Subcutaneous abdominal adipose tissue (tissue), 5 donors: ENCODE measurements around the gene TRIM73.
"Not testable (repeated sequence)": the region's sequence is repeated elsewhere in the genome, so short reads cannot be mapped to it uniquely, and the experiment has no call there.

Experiments used
- H3K27ac ChIP-seq: one replicate; pipeline ENCODE4 v1.7.0; 2013; ENCODE audit warnings: low read depth, mild to moderate bottlenecking, inconsistent platforms, low read length, moderate library complexity
- H3K27me3 ChIP-seq, 5 donors: one replicate each; pipeline ENCODE4 v1.7.0; 2013; ENCODE audit warnings: low read length in 5 of 5, inconsistent platforms in 1 of 5; ENCODE audit not compliant: control insufficient read depth in 5 of 5, insufficient read depth in 4 of 5
- H3K36me3 ChIP-seq, 5 donors: one replicate each; pipeline ENCODE4 v1.7.0; 2013; ENCODE audit warnings: low read length in 5 of 5; ENCODE audit not compliant: control insufficient read depth in 5 of 5, insufficient read depth in 5 of 5
- H3K4me1 ChIP-seq, 5 donors: one replicate each; pipeline ENCODE4 v1.7.0; 2013; ENCODE audit warnings: low read length in 5 of 5, mild to moderate bottlenecking in 3 of 5, moderate library complexity in 1 of 5; ENCODE audit not compliant: control insufficient read depth in 5 of 5, insufficient read depth in 5 of 5
- H3K4me3 ChIP-seq, 5 donors: one replicate each; pipeline ENCODE4 v1.7.0; 2013; ENCODE audit warnings: low read length in 5 of 5, low read depth in 1 of 5
- H3K9ac ChIP-seq, 5 donors: one replicate each; pipeline ENCODE4 v1.7.0; 2013; ENCODE audit warnings: low read length in 5 of 5, mild to moderate bottlenecking in 4 of 5, moderate library complexity in 3 of 5
- H3K9me3 ChIP-seq, 5 donors: one replicate each; pipeline ENCODE4 v1.7.0; 2013; ENCODE audit warnings: low read length in 5 of 5; ENCODE audit not compliant: control insufficient read depth in 5 of 5
- donor health status: healthy.
- donor health status: healthy.
- donor health status: healthy.
- donor health status: healthy.
- donor health status: healthy.

TRIM73 gene

DNA sequence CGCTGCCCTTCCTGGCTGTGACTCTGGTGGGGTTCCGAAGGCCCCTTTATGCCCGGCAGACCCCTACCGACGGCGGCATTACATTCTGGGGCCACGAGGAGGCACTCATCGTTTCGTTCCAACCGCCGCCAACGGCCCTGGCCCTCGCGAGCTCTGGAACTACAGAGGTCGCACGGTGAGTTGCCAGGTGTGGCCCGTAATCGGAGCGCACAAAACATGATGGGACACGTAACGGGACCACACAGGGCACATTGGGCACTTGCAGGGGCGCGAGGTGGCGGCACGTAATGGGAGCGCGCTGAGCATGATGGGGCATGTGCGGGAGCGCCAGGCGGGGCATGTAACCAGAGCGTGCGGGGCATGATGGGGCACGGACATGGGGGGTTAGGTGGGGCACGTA, at the start of gene TRIM73:
Gene TRIM73, plus strand, starts transcription at position 301 of the 400 bp plus-strand sequence. CDS start 3,305 bp downstream, outside the sequence.
- H3K36me3 ChIP-seq, H3K27me3 ChIP-seq, H3K4me1 ChIP-seq, H3K9me3 ChIP-seq, H3K4me3 ChIP-seq, H3K9ac ChIP-seq, H3K27ac ChIP-seq: not testable (repeated sequence)

DNA sequence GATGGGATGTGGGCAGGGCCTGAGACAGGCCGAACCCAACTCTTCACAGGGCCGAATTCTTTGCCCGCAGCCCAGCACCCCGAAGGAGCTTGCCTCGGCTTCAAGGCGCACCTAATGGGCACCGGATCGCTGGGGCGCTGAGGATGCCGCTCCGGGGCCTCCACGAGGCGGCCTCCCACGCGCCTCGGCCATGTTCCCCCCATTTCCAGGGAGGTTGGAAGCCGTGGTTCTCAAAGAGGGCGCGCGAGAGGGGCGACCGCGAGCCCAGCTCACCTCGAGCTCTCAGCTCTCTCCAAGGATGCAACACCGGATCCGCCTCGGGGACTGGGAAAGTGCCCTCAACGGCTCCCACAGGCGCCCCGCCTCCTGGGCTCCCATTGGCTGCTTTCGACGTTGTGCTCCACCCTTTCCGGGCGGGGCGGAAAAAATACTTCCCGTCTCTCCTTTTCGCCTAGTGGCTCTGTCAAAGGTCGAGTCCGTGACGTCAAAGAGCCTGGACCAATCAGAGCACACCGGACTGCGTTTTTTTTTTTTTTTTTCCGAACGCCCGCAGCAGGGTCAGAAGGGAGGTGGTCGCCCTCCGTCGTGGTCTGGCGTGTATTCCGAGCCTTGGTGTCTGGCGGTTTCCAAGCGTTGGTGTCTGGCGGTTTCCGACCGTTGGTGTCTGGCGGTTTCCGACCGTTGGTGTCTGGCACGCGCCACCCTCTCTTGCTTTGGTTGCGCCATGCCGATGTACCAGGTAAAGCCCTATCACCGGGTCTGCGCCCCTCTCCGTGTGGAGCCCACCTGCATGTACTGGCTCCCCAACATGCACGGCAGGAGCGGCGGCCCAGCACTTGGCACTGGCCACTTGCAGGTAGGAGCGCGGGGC, 36.5 kb upstream of the TRIM73 start:
- H3K9me3 ChIP-seq, H3K36me3 ChIP-seq, H3K4me1 ChIP-seq, H3K27ac ChIP-seq, H3K9ac ChIP-seq, H3K27me3 ChIP-seq: not testable (repeated sequence)
- H3K4me3 ChIP-seq = peak overlapping the region in 1 of 5 donors; percentile 60

DNA sequence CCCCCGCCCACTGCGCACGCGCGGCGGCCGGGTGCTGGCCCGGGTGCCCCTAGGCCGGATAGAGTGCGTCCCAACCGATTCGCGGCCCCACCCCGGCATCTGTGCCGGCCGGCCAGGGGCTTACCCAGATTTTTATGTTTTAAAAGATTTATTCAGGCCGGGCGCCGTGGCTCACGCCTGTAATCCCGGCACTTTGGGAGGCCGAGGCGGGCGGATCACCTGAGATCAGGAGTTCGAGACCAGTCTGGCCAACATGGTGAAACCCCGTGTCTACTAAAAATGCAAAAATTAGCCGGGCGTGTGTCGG, 35.9 kb upstream of the TRIM73 start:
- not testable (repeated sequence) for H3K36me3 ChIP-seq, H3K4me1 ChIP-seq, H3K9ac ChIP-seq, H3K27me3 ChIP-seq, H3K27ac ChIP-seq, H3K9me3 ChIP-seq
- H3K4me3 ChIP-seq = peak overlapping the region in 1 of 5 donors; percentile 60

DNA sequence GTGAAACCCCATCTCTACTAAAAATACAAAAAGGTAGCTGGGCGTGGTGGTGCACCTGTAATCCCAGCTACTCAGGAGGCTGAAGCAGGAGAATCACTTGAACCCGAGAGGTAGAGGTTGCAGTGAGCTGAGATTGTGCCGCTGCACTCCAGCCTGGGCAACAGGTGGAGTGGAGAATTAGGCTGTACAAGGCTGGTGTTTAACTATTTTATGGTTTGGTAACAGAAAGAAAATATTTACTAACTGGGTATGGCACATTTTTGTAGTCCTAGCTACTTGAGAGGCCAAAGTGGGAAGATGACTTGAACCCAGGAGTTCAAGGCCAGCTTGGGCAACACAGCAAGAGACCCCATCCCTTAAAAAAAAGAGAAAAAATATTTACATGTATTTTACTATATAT, 31.4 kb upstream of the TRIM73 start:
- H3K4me1 ChIP-seq, H3K27ac ChIP-seq, H3K36me3 ChIP-seq, H3K4me3 ChIP-seq, H3K9me3 ChIP-seq, H3K9ac ChIP-seq, H3K27me3 ChIP-seq: not testable (repeated sequence)

DNA sequence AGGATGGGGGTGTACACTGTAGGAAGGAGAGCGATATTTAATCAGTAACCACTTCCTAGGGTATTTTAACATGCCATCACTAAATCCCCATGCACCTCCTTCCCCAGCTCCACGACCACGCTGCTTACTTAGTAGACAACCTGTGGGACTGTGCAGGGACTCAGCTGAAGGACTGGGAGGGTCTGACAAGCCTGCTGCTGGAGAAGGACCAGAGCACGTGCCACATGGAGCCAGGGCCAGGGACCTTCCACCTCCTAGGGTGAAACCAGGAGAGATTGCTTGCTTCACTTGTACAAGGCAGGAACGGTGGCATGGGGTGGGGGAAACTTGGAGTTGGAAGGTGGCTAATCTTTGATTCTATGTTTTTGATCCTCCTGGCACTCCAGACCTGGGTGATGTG, 28.8 kb upstream of the TRIM73 start:
- not testable (repeated sequence) for H3K9ac ChIP-seq, H3K9me3 ChIP-seq, H3K4me1 ChIP-seq, H3K36me3 ChIP-seq, H3K4me3 ChIP-seq, H3K27me3 ChIP-seq, H3K27ac ChIP-seq

DNA sequence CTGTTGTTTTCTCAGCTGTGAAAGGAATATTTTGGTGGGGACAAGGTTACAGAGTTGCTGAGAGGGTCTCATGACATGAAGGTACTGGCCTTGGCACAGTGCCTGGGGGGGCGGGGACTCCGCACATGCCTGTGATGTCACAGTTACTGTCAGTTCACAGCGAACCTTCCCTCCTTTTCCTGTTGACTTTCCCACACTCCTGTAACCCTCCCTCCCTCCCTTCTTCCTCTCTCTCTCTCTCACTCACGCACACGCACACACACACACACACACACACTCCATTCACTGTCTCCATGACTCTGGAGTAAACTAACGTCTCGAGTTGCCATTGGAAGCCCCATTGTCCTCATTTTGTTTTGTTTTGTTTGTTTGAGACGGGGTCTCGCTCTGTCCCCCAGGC, 28.1 kb upstream of the TRIM73 start:
- not testable (repeated sequence) for H3K27me3 ChIP-seq, H3K9ac ChIP-seq, H3K4me3 ChIP-seq, H3K9me3 ChIP-seq, H3K36me3 ChIP-seq, H3K27ac ChIP-seq, H3K4me1 ChIP-seq

DNA sequence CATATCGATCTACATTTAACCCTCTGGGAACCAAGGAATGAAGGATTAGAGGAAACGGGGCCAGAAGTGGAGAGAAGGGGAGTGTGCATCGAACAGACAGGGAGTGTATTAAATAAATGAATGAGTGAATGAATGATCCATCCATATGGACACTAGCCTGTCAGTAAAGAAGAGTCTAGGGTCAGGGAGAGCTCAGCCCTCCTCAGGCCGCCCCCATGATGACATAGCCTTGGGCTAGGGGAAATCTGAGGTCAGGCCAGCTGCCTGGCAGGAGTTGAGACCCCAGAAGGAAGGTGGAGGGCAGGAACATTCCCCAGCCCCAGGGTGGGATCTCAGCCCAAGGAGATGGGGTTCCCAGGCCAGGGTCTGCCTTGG, 21.3 kb upstream of the TRIM73 start:
- H3K9me3 ChIP-seq, H3K27me3 ChIP-seq, H3K27ac ChIP-seq, H3K4me1 ChIP-seq, H3K4me3 ChIP-seq, H3K36me3 ChIP-seq, H3K9ac ChIP-seq: not testable (repeated sequence)

DNA sequence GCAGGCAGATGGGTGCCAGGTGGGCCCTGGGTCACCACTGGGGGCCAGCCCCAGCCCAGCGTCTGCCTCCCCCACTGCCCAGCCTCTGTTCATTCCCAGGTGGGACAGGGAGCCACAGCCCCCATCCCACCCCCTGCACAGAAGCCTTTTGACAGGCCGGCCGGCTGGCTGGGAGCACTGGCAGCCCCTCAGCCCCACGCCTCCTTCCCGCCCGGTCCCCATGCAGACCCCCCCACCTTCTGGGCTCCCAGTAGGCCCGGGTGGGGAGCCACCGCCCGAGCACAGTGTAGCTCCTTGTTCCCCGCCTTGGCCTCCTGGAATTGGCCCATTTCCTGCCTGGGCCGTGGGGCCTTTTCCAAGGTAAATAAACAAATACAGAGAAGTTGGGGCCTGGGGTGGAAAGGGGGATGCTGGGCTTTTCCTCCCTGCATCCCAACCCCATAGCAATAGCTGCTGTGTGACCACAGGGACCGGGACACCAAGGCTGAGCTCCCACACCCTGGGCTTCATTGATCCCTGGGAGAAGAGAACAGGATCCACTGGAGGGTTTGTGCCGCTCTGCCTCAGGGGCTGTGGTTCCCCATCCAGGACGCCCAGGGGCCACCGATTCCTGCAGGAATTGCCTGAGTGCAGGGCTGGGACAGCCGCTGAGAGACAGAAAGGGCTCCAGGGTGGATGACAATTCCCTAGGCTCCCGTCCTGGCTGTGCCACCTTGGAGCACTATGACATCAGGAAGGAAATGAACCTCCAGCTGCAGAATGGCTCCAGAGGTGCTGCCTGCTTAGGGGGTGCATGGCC, 20.7 kb upstream of the TRIM73 start:
- not testable (repeated sequence) for H3K4me1 ChIP-seq, H3K27ac ChIP-seq, H3K36me3 ChIP-seq, H3K9ac ChIP-seq, H3K27me3 ChIP-seq, H3K9me3 ChIP-seq, H3K4me3 ChIP-seq

DNA sequence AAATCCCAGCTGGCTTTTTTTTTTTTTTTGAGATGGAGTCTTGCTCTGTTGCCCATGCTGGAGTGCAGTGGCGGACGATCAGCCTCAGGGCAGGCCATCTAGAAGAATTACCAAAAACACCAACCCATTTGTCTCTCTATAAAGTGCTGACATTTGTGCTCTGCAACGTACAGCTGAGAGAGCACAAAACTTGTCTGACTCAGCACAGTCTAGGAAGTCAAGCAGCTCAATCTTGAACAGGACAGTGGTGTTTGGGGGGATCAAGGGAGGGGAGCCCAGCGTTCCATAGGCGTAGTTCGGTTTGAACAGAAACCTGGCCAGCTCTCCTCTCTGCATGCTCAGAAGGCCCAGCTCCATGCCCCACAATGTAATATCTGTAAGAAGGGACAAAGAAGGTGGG, 2.2 kb upstream of the TRIM73 start:
- not testable (repeated sequence) for H3K4me1 ChIP-seq, H3K9me3 ChIP-seq, H3K27ac ChIP-seq, H3K36me3 ChIP-seq, H3K27me3 ChIP-seq, H3K9ac ChIP-seq, H3K4me3 ChIP-seq

DNA sequence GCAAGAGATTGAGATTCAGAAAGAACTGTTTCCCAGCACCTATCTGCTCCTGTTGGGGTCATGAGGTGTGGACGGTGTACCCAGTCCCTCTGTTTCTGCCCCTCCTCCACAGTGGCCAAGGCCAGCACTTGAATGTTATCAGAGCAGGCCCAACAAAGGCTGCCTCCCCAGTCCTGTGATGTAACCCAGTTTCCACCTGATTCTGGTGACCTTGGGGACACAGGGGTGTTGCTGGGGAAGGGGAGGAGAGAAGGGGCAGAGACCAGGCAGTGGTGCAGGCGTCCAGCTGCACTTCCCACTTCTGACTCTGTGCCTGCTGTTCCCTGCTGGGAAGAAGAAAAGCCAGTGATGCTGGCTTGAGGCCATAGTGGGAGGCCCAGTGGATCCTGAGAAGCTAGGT, 2.4 kb downstream of the TRIM73 start:
- H3K36me3 ChIP-seq, H3K27me3 ChIP-seq, H3K9ac ChIP-seq, H3K4me1 ChIP-seq, H3K9me3 ChIP-seq, H3K4me3 ChIP-seq, H3K27ac ChIP-seq: not testable (repeated sequence)
